Measurements from ENCODE around the gene RBM11.

GRCh38 chr21:14223365-14223764, 7.4 kb downstream of the RBM11 start:
- TF ChIP-seq CTCF (IDR thresholded peaks at IDR 0.05) = no peak
- no peak for TF ChIP-seq POLR2AphosphoS5 (IDR thresholded peaks at IDR 0.05; ENCODE audit: insufficient read depth in 1 of 2, low read depth in 1 of 2)
